Inferior parietal cortex (tissue), 1 donor: ENCODE measurements around the gene CAMK2D.
"Not testable (repeated sequence)": the region's sequence is repeated elsewhere in the genome, so short reads cannot be mapped to it uniquely, and the experiment has no call there.

ENCODE experiments used
- DNase-seq: peaks from one replicate; pipeline ENCODE4 v3.0.0-alpha.2; 2016; ENCODE audit errors: extremely low spot score

CAMK2D gene

GRCh38 chr4:113761620-113762185 lies at the start of gene CAMK2D:
CAMK2D (minus strand) TSS chr4:113761738; CDS start chr4:113761068, 670 bp downstream.
- peak; percentile 80 for DNase-seq

- DNase-seq = peak; percentile 37
Observed at GRCh38 chr4:113810906-113811305, 49.4 kb upstream of the CAMK2D start.

GRCh38 chr4:113809311-113809710 lies 47.8 kb upstream of the CAMK2D start:
- no peak for DNase-seq

GRCh38 chr4:113806850-113807249 lies 45.3 kb upstream of the CAMK2D start:
- no peak for DNase-seq

GRCh38 chr4:113801882-113802281 lies 40.3 kb upstream of the CAMK2D start:
- DNase-seq = no peak

- not testable (repeated sequence) for DNase-seq
Observed at GRCh38 chr4:113796381-113796780, 34.8 kb upstream of the CAMK2D start.

- DNase-seq = no peak
Observed at GRCh38 chr4:113790478-113790877, 28.9 kb upstream of the CAMK2D start.

GRCh38 chr4:113788888-113789287 lies 27.4 kb upstream of the CAMK2D start:
- no peak for DNase-seq

GRCh38 chr4:113785781-113786180 lies 24.2 kb upstream of the CAMK2D start:
- DNase-seq = no peak

GRCh38 chr4:113784497-113785250 lies 23.1 kb upstream of the CAMK2D start:
- no peak for DNase-seq

- no peak for DNase-seq
Observed at GRCh38 chr4:113783701-113784100, 22.2 kb upstream of the CAMK2D start.

GRCh38 chr4:113783289-113783688 lies 21.8 kb upstream of the CAMK2D start:
- no peak for DNase-seq

- peak; percentile 60 for DNase-seq
Observed at GRCh38 chr4:113781439-113782040, 20.0 kb upstream of the CAMK2D start.

GRCh38 chr4:113776679-113777078 lies 15.1 kb upstream of the CAMK2D start:
- DNase-seq = no peak

- DNase-seq = no peak
Observed at GRCh38 chr4:113776016-113776415, 14.5 kb upstream of the CAMK2D start.

- DNase-seq = no peak
Observed at GRCh38 chr4:113773756-113774155, 12.2 kb upstream of the CAMK2D start.

GRCh38 chr4:113773014-113773413 lies 11.5 kb upstream of the CAMK2D start:
- DNase-seq = no peak

- DNase-seq = no peak
Observed at GRCh38 chr4:113772319-113772718, 10.8 kb upstream of the CAMK2D start.

- DNase-seq = no peak
Observed at GRCh38 chr4:113769744-113770143, 8.2 kb upstream of the CAMK2D start.

- DNase-seq = no peak
Observed at GRCh38 chr4:113768952-113769351, 7.4 kb upstream of the CAMK2D start.

GRCh38 chr4:113766882-113767281 lies 5.3 kb upstream of the CAMK2D start:
- DNase-seq = no peak

GRCh38 chr4:113764720-113765264 lies 3.3 kb upstream of the CAMK2D start:
- DNase-seq = no peak

- DNase-seq = not testable (repeated sequence)
Observed at GRCh38 chr4:113763923-113764322, 2.4 kb upstream of the CAMK2D start.
